AG04449 (cell line): ENCODE results near the gene UBE2J2.

ENCODE experiments used
- CTCF ChIA-PET: fragments of 350-600 bp; formaldehyde crosslinking; extraction: SDS; loops from one replicate; lab custom pipeline; 2021; ENCODE audit warnings: antibody characterized with exemption; lab: Yijun Ruan, JAX
- POLR2A ChIA-PET: fragments of 400-600, 350-600 bp; formaldehyde crosslinking; extraction: SDS; loops from one replicate; lab custom pipeline; 2020; ENCODE audit warnings: antibody characterized with exemption, inconsistent platforms; lab: Yijun Ruan, JAX
- DNase-seq: peaks from one replicate; pipeline ENCODE4 v3.0.0-alpha.2; 2010; ENCODE audit warnings: low read depth, low spot score
- H3K4me3 ChIP-seq: 2 replicates; pipeline ENCODE4 v1.5.1; 2011; ENCODE audit warnings: low read depth, mild to moderate bottlenecking, control low read depth, low read length
- CTCF ChIP-seq: IDR thresholded peaks from one replicate; pipeline ENCODE4 v1.5.1; 2011; ENCODE audit warnings: mild to moderate bottlenecking, moderate library complexity, low read length, control low read depth, inconsistent platforms; ENCODE audit not compliant: insufficient read depth; ENCODE audit errors: missing control alignments

UBE2J2 gene

GRCh38 chr1:1245817-1246576 lies 27.7 kb downstream of the UBE2J2 start:
- H3K4me3 ChIP-seq = no peak overlapping the region
- CTCF ChIA-PET = no interaction called here
- POLR2A ChIA-PET = interaction anchor here (0.7 kb wide), 1 partner anchor 19 kb away, joined by 4 read pairs; no protein-coding TSS in a partner anchor
- no peak for TF ChIP-seq CTCF
- DNase-seq = no peak

GRCh38 chr1:1245178-1245816 lies 28.4 kb downstream of the UBE2J2 start:
- H3K4me3 ChIP-seq = no peak overlapping the region
- CTCF ChIA-PET = no interaction called here
- DNase-seq = no peak
- TF ChIP-seq CTCF = no peak
- POLR2A ChIA-PET = no interaction called here

GRCh38 chr1:1244192-1244811 lies 29.4 kb downstream of the UBE2J2 start:
- H3K4me3 ChIP-seq = no peak overlapping the region
- CTCF ChIA-PET = interaction anchor here (1.4 kb wide), 1 partner anchor 123 kb away, joined by 5 read pairs; no protein-coding TSS in a partner anchor

GRCh38 chr1:1243807-1244191 lies 29.9 kb downstream of the UBE2J2 start:
- H3K4me3 ChIP-seq = no peak overlapping the region
- TF ChIP-seq CTCF = no peak
- DNase-seq = no peak
- ChIA-PET CTCF (interaction anchor here (1.4 kb wide), 1 partner anchor 122 kb away, joined by 5 read pairs; no protein-coding TSS in a partner anchor), POLR2A (no interaction called here)

More at GRCh38 chr1:1244192-1244811, 29.4 kb downstream of the UBE2J2 start:
- no peak for DNase-seq
- POLR2A ChIA-PET = no interaction called here
- TF ChIP-seq CTCF = no peak

GRCh38 chr1:1243266-1243660 lies 30.4 kb downstream of the UBE2J2 start:
- no peak overlapping the region for H3K4me3 ChIP-seq
- POLR2A ChIA-PET = no interaction called here
- no peak for DNase-seq
- CTCF ChIA-PET = interaction anchor here (1.4 kb wide), 1 partner anchor 122 kb away, joined by 5 read pairs; no protein-coding TSS in a partner anchor
- no peak for TF ChIP-seq CTCF
